Keratinocyte (primary cell): ENCODE measurements around the gene RGL4.

Experiments
- CTCF ChIP-seq, 3 experiments: IDR thresholded peaks in 1 of 3; conservative IDR thresholded peaks in 1 of 3; optimal IDR thresholded peaks in 1 of 3; 2 replicates in 2 of 3; 3 replicates in 1 of 3; pipeline versions ENCODE3 to v1.5.1; 2011; ENCODE audit warnings: low read length in 3 of 3, mild to moderate bottlenecking in 3 of 3, moderate library complexity in 2 of 3, control low read depth in 1 of 3, inconsistent platforms in 1 of 3; ENCODE audit not compliant: insufficient read depth in 2 of 3; ENCODE audit errors: extremely low read depth in 1 of 3
- EZH2 ChIP-seq: IDR thresholded peaks from one replicate; pipeline ENCODE4 v1.6.1; 2012; ENCODE audit warnings: inconsistent platforms, mild to moderate bottlenecking, low read length, moderate library complexity

- TF ChIP-seq CTCF (optimal IDR thresholded peaks at IDR 0.05 in 1 of 3, IDR thresholded peaks at IDR 0.05 in 1 of 3, conservative IDR thresholded peaks at IDR 0.05 in 1 of 3; ENCODE audit: extremely low read depth in 1 of 3, insufficient read depth in 2 of 3, low read length in 3 of 3) (no peak), EZH2 (no peak)
Observed at GRCh38 chr22:23695571-23696325, 4.9 kb downstream of the RGL4 start.
